Neural progenitor cell (in vitro differentiated cells): ENCODE measurements around the gene COLEC12. TPM values are rescaled to one million over a fixed set of nuclear protein-coding genes. Genes with fewer than 3 reads are reported as not detected.

Experiments
- DNase-seq: peaks from one replicate; pipeline ENCODE4 v3.0.0-alpha.2; 2016; ENCODE audit warnings: low spot score
- H2AFZ ChIP-seq: fragments of 200-600 bp; sonication (generic); replicated peaks from 2 replicates; pipeline ENCODE4 v1.6.1; 2016; ENCODE audit warnings: antibody characterized with exemption
- H3F3A ChIP-seq: fragments of 200-600 bp; sonication (generic); 2 replicates; pipeline ENCODE4 v1.6.1; 2016; ENCODE audit warnings: antibody characterized with exemption, low read depth
- H3K27ac ChIP-seq: fragments of 200-600 bp; sonication (generic); 2 replicates; pipeline ENCODE4 v1.5.1; 2016; ENCODE audit warnings: mild to moderate bottlenecking
- H3K27me3 ChIP-seq: fragments of 200-600 bp; sonication (generic); 2 replicates; pipeline ENCODE4 v1.6.1; 2016; ENCODE audit warnings: mild to moderate bottlenecking, moderate library complexity
- H3K36me3 ChIP-seq: fragments of 200-600 bp; sonication (generic); 2 replicates; pipeline ENCODE4 v1.5.1; 2016
- H3K4me1 ChIP-seq: fragments of 200-600 bp; sonication (generic); 2 replicates; pipeline ENCODE4 v1.6.1; 2016; ENCODE audit warnings: mixed run types
- H3K4me2 ChIP-seq: fragments of 200-600 bp; sonication (generic); 2 replicates; pipeline ENCODE4 v1.6.1; 2016
- H3K4me3 ChIP-seq: fragments of 200-600 bp; sonication (generic); 2 replicates; pipeline ENCODE4 v1.5.1; 2016
- H3K79me2 ChIP-seq: fragments of 200-600 bp; sonication (generic); 2 replicates; pipeline ENCODE4 v1.6.1; 2016; ENCODE audit warnings: low read depth
- H3K9ac ChIP-seq: fragments of 200-600 bp; sonication (generic); 2 replicates; pipeline ENCODE4 v1.6.1; 2016
- H3K9me3 ChIP-seq: fragments of 200-600 bp; sonication (generic); 2 replicates; pipeline ENCODE4 v1.5.1; 2016; ENCODE audit warnings: low read depth
- H4K20me1 ChIP-seq: fragments of 200-600 bp; sonication (generic); 2 replicates; pipeline ENCODE4 v1.6.1; 2016; ENCODE audit warnings: low read depth
- H3K27ac Mint-ChIP-seq: 3 replicates; pipeline ENCODE4 v1.8.0; 2021; ENCODE audit warnings: mixed read lengths
- H3K27me3 Mint-ChIP-seq: 2 replicates; pipeline ENCODE4 v1.8.0; 2022; ENCODE audit warnings: low read depth, mild to moderate bottlenecking, inconsistent platforms, moderate library complexity, mixed read lengths; ENCODE audit not compliant: insufficient read depth
- H3K36me3 Mint-ChIP-seq: 3 replicates; pipeline ENCODE4 v1.8.0; 2021; ENCODE audit warnings: mixed read lengths
- H3K4me1 Mint-ChIP-seq: 3 replicates; pipeline ENCODE4 v1.8.0; 2021; ENCODE audit warnings: mixed read lengths
- H3K4me3 Mint-ChIP-seq: 3 replicates; pipeline ENCODE4 v1.8.0; 2021; ENCODE audit warnings: mild to moderate bottlenecking, moderate library complexity, mixed read lengths
- H3K9me3 Mint-ChIP-seq: 3 replicates; pipeline ENCODE4 v1.8.0; 2020; ENCODE audit warnings: mixed read lengths
- CTCF ChIP-seq: fragments of 200-600 bp; sonication (generic); IDR thresholded peaks from 2 replicates; pipeline ENCODE4 v1.5.1; 2017; ENCODE audit warnings: antibody characterized with exemption, mild to moderate bottlenecking
- EZH2 ChIP-seq: fragments of 200-600 bp; sonication (generic); IDR thresholded peaks from 2 replicates; pipeline ENCODE4 v1.6.1; 2017; ENCODE audit warnings: antibody characterized with exemption, mild to moderate bottlenecking, moderate library complexity
- EZH2phosphoT487 ChIP-seq: fragments of 200-600 bp; sonication (generic); IDR thresholded peaks from 2 replicates; pipeline ENCODE4 v1.6.1; 2017; ENCODE audit warnings: antibody characterized with exemption
- total RNA-seq: library from RNA; depleted of rRNA; stranded (reverse); fragments of >200 nt; gene quantifications from 2 replicates; pipeline ENCODE4 v1.2.3, GENCODE V29; 2015; ENCODE audit warnings: low replicate concordance

The COLEC12 gene
- total RNA-seq, 1 donor from 2014 or later: 2.0 TPM

- H3K4me2 ChIP-seq: no peak overlapping the region
- TF ChIP-seq CTCF (no peak), EZH2phosphoT487 (no peak), EZH2 (no peak)
- H3K79me2 ChIP-seq: no peaks in the 10 kb centered on the region
- no peaks in the 10 kb centered on the region for H3K9me3 ChIP-seq
- Mint-ChIP-seq H3K4me3 (no peak overlapping the region), H3K36me3 (no peaks in the 10 kb centered on the region), H3K27ac (peak overlapping the region; percentile 95), H3K9me3 (no peaks in the 10 kb centered on the region), H3K4me1 (peaks cover 28% of the 10 kb centered on the region), H3K27me3 (no peaks in the 10 kb centered on the region)
- no peak overlapping the region for H2AFZ ChIP-seq
- H3K27ac ChIP-seq: no peak overlapping the region
- H3K36me3 ChIP-seq: no peaks in the 10 kb centered on the region
- H3F3A ChIP-seq: no peaks in the 10 kb centered on the region
- no peak overlapping the region for H3K4me3 ChIP-seq
- no peaks in the 10 kb centered on the region for H3K4me1 ChIP-seq
- DNase-seq: no peak
- H3K9ac ChIP-seq: no peak overlapping the region
- H3K27me3 ChIP-seq: no peaks in the 10 kb centered on the region
- H4K20me1 ChIP-seq: no peaks in the 10 kb centered on the region
Observed at GRCh38 chr18:427005-427404, 73.5 kb downstream of the COLEC12 start.

GRCh38 chr18:425106-425745, 75.3 kb downstream of the COLEC12 start:
- Mint-ChIP-seq H3K27me3 (no peaks in the 10 kb centered on the region), H3K9me3 (no peaks in the 10 kb centered on the region), H3K27ac (no peak overlapping the region), H3K4me3 (no peak overlapping the region), H3K4me1 (peaks cover 41% of the 10 kb centered on the region), H3K36me3 (no peaks in the 10 kb centered on the region)
- Histone ChIP-seq H3K9me3 (no peaks in the 10 kb centered on the region), H3K9ac (no peak overlapping the region), H4K20me1 (no peaks in the 10 kb centered on the region), H3K4me3 (no peak overlapping the region), H3K4me2 (no peak overlapping the region), H3K27ac (no peak overlapping the region), H3K79me2 (no peaks in the 10 kb centered on the region), H3K27me3 (no peaks in the 10 kb centered on the region), H3K4me1 (no peaks in the 10 kb centered on the region), H3F3A (no peaks in the 10 kb centered on the region), H3K36me3 (no peaks in the 10 kb centered on the region), H2AFZ (no peak overlapping the region)
- TF ChIP-seq EZH2phosphoT487 (no peak), CTCF (no peak), EZH2 (no peak)
- no peak for DNase-seq

- no peaks in the 10 kb centered on the region for H3F3A ChIP-seq
- H3K4me1 Mint-ChIP-seq: peaks cover 41% of the 10 kb centered on the region
- no peak overlapping the region for H3K4me2 ChIP-seq
- no peaks in the 10 kb centered on the region for H3K27me3 ChIP-seq
- no peak overlapping the region for H3K27ac Mint-ChIP-seq
- no peaks in the 10 kb centered on the region for H3K9me3 Mint-ChIP-seq
- no peak overlapping the region for H2AFZ ChIP-seq
- no peak for DNase-seq
- no peak overlapping the region for H3K9ac ChIP-seq
- no peak overlapping the region for H3K4me3 ChIP-seq
- H3K36me3 Mint-ChIP-seq: no peaks in the 10 kb centered on the region
- no peaks in the 10 kb centered on the region for H3K79me2 ChIP-seq
- H3K4me1 ChIP-seq: no peaks in the 10 kb centered on the region
- no peaks in the 10 kb centered on the region for H3K9me3 ChIP-seq
- TF ChIP-seq EZH2phosphoT487: no peak
- no peak for TF ChIP-seq EZH2
- no peak for TF ChIP-seq CTCF
- H4K20me1 ChIP-seq: no peaks in the 10 kb centered on the region
- H3K4me3 Mint-ChIP-seq: no peak overlapping the region
- no peak overlapping the region for H3K27ac ChIP-seq
- H3K27me3 Mint-ChIP-seq: no peaks in the 10 kb centered on the region
- H3K36me3 ChIP-seq: no peaks in the 10 kb centered on the region
Observed at GRCh38 chr18:424668-425067, 75.8 kb downstream of the COLEC12 start.
